GM18867 (cell line): ENCODE data around the gene EHD4.

Source experiments
- ATAC-seq: cut with Tn5 transposase; IDR thresholded peaks from one replicate; pipeline ENCODE4 v1.9.1; 2021; ENCODE audit warnings: mild to moderate bottlenecking, moderate library complexity; ENCODE audit not compliant: unreplicated experiment

EHD4 gene

GRCh38 chr15:41866263-41866703 is 106.1 kb downstream of the EHD4 start:
- no peak for ATAC-seq

DNA sequence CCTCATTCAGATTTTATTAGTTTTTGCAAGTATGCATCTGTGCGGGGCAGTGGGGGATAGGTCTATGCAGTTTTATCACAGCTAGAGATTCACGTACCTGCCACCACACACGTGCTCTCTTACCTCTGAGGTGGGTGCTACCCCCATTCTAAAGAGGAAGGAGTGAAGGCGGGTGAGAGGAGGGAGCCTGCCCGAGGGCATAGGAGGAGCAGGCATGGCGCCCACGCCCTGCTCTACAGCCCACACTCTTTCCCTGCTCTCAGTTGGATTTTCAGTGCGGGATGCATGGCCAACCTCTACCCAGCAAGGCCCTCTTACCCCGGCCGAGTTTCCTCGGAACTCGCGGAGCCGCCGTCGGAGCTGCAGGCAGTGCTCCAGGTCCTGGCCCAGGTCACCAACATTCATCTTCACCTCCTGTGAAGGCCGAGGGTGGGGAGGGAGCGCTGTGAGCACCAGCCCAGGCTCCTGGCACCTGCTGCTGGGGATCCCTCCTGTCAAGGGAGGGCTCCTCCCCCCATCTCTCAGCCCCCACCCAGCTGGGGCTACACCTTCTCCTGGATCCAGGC is 106.8 kb downstream of the EHD4 start:
- no peak for ATAC-seq

- no peak for ATAC-seq
Measured at GRCh38 chr15:41862515-41863116, 109.7 kb downstream of the EHD4 start.

DNA sequence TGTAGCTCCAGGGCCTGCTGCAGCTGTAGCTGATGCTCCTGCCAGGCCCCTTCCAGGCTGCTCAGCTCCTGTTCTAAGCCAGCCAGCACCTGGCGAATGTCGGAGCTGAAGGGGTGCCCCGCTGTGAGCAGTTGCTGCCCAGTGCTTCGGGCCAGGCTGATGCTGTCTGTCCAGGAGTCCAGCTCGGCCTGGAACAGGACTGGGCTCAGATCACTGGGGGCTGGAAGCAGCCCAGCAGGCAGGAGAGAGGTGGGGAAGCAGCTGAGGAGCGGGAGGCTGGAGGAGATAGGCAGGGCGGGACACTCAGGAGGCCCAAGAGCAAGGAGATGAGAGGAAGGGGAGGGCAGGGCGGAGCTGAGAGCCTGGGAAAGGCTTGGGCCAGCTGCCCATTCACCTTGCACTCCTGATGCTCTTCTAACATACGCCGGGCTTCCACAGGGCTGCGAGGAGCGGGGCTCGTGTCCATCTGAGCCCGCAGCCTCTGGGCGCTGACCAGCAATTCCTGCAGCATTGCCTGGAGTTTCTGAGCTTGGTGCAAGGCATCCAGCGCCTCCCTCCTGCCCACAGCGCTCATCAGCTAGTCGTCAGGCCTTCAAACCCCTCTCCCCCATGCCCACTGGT is 110.5 kb downstream of the EHD4 start:
- no peak for ATAC-seq

DNA sequence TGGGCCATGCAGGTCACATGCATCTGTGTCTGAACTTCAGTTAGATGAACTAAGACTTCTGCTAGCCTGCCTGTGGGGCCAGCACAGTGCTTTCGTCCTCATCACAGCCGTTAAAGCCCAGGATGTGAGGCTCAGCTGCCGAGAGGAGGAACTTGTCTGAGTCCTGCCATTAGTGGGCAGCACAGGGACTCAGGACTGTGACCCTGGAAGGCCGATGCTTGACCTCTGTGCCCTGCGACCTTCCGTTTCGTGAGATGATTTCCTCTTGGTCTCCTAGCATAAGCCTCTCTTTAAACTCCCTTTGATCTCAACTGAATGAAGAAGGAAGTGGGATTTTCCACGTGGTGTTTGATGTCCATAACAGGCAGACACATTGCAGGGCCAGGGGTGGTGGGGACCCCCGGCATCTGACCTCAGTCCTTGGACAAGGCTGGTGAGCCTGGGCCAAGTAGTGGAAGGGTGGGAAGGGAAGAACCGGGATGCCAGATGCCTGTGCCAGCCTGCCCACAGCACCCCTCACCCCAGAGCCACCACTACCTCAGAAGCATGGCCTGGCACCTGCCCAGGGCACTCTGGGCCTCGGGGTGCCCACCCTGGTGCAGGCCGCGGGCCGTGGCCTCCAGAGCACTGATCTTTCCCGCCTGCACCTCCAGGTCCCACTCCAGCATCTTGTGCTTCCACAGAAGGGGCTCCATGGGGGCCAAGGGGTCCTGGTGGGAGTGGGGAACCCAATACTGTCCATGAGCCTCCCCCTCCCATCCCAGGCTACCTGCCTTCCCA is 112.1 kb downstream of the EHD4 start:
- no peak for ATAC-seq

DNA sequence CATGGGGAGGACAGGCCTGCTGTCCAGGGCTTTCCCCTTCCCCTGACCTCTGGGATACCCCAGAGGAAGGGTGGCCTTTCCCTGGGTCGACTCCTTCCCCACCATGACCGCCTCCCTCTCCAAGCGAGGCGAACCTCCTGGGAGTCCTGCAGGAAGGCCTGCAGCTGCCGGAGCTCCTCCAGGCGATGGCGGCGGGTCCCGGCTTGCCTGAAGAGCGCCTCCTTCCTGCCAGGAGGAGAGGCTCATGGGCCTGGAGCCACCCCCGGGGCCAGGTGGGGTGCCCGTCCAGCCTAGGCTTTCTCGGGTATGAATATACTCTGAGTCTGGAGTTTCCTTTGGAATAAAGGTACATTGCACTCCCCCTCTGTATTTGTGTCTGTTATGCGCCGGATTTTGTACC is 113.6 kb downstream of the EHD4 start:
- ATAC-seq, result no peak

DNA sequence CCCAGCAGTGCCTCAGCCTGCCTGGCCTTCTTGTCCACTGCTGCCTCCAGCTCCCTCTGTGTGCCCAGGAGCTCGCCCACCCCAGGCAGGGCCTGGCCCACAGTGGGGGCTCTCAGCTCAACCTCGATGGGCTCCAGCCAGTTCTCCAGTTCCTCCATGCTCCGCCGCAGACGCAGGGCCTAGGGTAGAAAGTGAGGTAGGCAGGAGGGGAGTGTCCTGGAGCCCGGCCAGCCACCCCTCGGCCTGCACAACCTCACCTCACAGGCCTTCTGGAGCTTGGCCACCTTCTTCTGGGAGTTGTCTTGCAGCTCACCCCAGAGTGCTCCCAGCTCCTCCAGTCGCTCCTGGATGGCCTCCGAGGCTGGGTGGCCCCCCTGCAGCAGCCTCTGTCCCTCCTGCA is 115.0 kb downstream of the EHD4 start:
- no peak for ATAC-seq

DNA sequence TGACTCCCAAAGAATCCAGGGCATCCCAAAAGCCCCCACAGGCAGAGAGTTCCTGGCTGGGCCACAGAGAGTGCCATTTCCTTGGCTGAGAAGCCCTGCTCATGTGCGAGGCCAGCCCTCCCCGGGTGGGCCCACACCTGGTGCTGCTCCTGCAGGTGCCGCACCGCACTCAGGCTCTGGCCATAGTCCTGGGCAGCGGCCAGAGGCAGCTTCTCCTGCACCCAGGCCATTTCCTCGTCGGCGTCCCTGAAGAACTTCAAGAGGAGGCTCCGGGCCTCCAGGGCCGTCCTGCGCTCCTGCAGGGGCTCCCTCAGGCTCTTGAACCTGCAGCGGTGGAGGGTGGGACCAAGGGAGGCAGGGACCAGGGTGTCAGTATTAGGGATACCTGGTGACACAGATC is 115.6 kb downstream of the EHD4 start:
- no peak for ATAC-seq

DNA sequence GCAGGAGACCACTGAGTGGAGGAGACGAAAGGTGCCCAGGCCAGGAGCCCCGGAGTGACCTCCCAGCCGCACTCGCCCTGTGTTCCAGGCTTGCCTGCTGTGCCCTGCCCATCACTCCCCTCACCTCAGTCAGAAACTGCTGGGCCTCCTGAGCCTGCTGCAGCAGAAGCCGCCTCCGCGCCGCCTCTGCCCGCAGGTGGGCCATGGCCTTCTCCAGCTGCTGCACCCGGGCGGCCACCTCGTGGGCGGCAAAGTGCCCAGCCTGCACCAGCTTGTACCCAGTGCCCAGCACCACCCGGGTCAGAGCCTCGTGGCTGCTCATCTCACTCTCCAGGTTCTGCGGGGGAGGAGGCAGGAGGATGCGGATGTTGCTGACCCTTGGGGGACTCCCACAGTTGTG is 116.1 kb downstream of the EHD4 start:
- no peak for ATAC-seq

DNA sequence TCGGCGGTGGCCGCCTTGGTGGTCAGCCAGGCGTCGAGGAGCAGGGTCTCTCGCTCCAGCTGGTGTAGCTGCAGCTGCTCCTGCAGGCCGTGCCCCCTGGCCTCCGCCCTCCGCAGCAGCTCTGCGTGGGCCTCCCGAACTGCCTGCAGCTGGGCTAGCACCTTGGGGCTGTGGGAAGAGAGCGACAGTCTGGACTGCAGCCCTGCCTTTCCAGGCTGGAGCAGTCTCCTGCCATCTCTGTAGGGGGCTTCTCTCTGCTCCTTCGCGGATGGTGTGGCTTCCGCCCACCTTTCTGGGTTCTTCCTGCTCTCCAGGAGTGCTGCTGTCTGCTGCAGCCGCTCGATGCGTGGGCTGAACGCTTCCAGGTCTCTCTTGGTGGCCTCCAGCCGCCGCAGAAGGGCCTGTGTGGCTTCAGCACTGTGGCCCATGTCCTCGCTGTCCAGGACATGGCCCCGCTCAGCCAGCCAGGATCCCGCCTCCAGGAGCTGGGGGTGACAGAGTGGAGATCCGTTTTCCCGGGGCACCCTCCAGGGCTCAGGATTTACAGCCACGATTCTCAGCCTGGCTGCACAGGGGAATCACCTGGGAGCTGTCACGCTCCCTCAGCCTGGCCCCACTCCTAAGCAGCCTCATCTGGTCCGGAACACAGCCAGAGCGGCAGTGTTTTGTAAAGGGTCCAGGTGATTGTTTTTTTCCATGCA is 116.9 kb downstream of the EHD4 start:
- ATAC-seq, result no peak

DNA sequence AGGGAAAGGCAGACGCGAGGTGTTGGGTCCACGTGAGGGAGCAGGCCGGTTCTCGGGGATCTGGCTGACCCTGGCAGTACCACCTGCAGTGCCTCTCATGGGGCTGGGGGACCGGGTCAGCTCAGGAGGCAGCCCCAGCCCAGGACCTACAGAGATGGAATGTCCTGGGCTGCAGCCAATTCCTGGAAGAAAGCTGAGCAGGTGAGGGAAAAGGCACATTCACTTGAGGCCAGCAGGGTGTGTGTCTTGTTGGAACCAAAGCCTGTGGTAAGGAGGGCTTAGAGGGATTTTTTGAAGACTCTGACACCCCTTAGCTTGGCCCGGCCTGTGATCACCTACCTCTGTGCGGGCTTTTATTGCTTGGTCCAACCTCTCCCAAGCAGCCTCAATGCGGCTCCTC is 117.9 kb downstream of the EHD4 start:
- no peak for ATAC-seq

DNA sequence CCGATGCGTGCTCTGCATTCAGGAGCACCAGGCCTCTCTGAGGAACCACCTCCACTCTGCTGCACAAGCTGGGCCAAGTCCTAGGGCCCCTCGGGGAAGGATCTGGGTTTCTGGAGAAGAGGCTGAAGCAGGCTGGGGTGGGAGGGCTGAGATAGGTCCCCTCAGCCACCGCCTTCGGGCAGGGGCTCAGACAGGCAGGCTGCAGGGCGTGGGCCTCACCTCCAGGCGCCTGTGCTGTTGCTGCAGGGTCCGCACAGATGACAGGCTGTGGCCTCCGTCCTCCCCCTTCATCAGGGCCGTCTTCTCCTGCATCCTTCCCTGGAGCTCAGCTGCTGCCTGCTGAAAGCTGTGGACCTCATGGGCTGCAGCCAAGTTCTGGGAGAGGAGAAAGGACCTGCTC is 118.5 kb downstream of the EHD4 start:
- ATAC-seq, result no peak

GRCh38 chr15:41852736-41853590 is 119.4 kb downstream of the EHD4 start:
- ATAC-seq, result no peak

- ATAC-seq, result no peak
Measured at GRCh38 chr15:41851755-41852370, 120.5 kb downstream of the EHD4 start.

DNA sequence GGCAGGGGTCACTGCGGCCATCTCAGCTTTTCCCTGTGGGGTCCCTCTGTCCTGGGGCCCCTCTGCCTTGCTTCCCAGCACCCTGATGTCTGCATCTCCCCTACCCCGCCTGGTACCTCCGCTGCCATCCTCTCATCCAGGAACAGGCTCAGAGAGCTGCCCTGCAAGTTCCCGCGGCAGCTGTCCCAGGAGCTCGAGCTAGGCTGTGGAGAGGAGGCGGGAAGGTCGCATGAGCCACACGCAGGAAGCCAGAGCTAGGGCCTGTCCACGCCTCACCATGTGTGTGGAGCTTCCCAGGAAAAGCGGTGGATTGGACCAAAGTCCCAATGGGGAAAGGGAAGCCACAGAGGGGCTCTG is 121.2 kb downstream of the EHD4 start:
- no peak for ATAC-seq

GRCh38 chr15:41850482-41851166 is 121.7 kb downstream of the EHD4 start:
- no peak for ATAC-seq

GRCh38 chr15:41849861-41850260 is 122.5 kb downstream of the EHD4 start:
- ATAC-seq, result no peak

DNA sequence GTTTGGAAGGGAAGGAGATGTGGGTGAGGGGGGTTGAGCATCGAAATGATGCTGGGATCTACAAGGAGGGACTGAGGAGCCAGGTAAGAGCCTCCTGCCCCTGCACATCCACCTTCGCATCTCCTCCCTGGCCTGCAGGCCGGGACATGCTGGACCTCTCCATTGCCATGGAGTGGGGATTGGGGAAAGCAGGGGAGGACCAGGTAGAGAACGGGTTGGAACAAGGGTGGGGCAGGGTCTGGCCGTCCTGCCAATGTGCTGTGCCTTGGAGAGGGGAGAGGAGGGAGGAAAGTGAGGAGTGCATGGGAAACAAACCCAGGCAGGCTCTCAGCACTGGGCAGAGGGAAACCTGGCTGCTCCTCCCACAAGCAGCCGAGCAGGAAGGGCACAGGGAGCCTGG is 123.2 kb downstream of the EHD4 start:
- no peak for ATAC-seq

GRCh38 chr15:41848631-41849030 is 123.7 kb downstream of the EHD4 start:
- no peak for ATAC-seq
